ENCODE results near the gene FOXK1.

DNA sequence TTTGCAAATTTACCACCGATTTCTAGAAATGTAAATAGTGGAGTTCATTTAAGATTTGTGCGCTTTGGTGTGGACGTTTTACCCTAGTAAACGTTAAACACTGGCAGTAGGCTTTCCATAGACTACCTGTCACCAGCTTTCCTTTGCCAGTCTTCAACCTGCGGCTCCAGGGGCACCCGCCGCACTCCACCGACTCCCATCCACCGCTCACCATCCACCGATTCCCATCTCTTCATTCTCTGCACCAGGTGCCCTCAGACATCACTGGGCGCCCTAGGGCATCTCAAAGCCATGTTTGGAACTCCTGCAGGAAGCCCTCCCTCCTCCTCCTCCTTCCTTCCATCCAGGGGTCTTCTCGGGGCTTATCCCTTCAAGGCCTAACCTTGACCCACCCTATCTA, 91.9 kb downstream of the FOXK1 start:
- TF ChIP-seq, protein P1, sequence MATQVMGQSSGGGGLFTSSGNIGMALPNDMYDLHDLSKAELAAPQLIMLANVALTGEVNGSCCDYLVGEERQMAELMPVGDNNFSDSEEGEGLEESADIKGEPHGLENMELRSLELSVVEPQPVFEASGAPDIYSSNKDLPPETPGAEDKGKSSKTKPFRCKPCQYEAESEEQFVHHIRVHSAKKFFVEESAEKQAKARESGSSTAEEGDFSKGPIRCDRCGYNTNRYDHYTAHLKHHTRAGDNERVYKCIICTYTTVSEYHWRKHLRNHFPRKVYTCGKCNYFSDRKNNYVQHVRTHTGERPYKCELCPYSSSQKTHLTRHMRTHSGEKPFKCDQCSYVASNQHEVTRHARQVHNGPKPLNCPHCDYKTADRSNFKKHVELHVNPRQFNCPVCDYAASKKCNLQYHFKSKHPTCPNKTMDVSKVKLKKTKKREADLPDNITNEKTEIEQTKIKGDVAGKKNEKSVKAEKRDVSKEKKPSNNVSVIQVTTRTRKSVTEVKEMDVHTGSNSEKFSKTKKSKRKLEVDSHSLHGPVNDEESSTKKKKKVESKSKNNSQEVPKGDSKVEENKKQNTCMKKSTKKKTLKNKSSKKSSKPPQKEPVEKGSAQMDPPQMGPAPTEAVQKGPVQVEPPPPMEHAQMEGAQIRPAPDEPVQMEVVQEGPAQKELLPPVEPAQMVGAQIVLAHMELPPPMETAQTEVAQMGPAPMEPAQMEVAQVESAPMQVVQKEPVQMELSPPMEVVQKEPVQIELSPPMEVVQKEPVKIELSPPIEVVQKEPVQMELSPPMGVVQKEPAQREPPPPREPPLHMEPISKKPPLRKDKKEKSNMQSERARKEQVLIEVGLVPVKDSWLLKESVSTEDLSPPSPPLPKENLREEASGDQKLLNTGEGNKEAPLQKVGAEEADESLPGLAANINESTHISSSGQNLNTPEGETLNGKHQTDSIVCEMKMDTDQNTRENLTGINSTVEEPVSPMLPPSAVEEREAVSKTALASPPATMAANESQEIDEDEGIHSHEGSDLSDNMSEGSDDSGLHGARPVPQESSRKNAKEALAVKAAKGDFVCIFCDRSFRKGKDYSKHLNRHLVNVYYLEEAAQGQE (IDR thresholded peaks at IDR 0.05; ENCODE audit: unreplicated experiment): no peak
- TF ChIP-seq POLR2AphosphoS5 (IDR thresholded peaks at IDR 0.05; ENCODE audit: low read depth) (no peak), EZH2phosphoT487 (IDR thresholded peaks at IDR 0.05; ENCODE audit: unreplicated experiment) (no peak), CREB1 (CRISPR knock-in tag; IDR thresholded peaks at IDR 0.05; ENCODE audit: low read depth) (no peak), EZH2 (IDR thresholded peaks at IDR 0.05; ENCODE audit: low read depth, unreplicated experiment) (no peak), NANOG (IDR thresholded peaks at IDR 0.05; ENCODE audit: borderline replicate concordance) (no peak), ZNF114 (CRISPR knock-in tag; IDR thresholded peaks at IDR 0.05) (no peak), STAT1 (IDR thresholded peaks at IDR 0.05; ENCODE audit: unreplicated experiment) (no peak), JUNB (IDR thresholded peaks at IDR 0.05; ENCODE audit: unreplicated experiment) (no peak), ZNF331 (CRISPR knock-in tag; IDR thresholded peaks at IDR 0.05; ENCODE audit: low read depth) (no peak)
- TF ChIP-seq, protein P2, sequence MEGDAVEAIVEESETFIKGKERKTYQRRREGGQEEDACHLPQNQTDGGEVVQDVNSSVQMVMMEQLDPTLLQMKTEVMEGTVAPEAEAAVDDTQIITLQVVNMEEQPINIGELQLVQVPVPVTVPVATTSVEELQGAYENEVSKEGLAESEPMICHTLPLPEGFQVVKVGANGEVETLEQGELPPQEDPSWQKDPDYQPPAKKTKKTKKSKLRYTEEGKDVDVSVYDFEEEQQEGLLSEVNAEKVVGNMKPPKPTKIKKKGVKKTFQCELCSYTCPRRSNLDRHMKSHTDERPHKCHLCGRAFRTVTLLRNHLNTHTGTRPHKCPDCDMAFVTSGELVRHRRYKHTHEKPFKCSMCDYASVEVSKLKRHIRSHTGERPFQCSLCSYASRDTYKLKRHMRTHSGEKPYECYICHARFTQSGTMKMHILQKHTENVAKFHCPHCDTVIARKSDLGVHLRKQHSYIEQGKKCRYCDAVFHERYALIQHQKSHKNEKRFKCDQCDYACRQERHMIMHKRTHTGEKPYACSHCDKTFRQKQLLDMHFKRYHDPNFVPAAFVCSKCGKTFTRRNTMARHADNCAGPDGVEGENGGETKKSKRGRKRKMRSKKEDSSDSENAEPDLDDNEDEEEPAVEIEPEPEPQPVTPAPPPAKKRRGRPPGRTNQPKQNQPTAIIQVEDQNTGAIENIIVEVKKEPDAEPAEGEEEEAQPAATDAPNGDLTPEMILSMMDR (conservative IDR thresholded peaks at IDR 0.05; ENCODE audit: low read depth in 2 of 2): no peak
- TF ChIP-seq, protein P3, sequence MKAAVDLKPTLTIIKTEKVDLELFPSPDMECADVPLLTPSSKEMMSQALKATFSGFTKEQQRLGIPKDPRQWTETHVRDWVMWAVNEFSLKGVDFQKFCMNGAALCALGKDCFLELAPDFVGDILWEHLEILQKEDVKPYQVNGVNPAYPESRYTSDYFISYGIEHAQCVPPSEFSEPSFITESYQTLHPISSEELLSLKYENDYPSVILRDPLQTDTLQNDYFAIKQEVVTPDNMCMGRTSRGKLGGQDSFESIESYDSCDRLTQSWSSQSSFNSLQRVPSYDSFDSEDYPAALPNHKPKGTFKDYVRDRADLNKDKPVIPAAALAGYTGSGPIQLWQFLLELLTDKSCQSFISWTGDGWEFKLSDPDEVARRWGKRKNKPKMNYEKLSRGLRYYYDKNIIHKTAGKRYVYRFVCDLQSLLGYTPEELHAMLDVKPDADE (IDR thresholded peaks at IDR 0.05): no peak
- TF ChIP-seq, protein P4, sequence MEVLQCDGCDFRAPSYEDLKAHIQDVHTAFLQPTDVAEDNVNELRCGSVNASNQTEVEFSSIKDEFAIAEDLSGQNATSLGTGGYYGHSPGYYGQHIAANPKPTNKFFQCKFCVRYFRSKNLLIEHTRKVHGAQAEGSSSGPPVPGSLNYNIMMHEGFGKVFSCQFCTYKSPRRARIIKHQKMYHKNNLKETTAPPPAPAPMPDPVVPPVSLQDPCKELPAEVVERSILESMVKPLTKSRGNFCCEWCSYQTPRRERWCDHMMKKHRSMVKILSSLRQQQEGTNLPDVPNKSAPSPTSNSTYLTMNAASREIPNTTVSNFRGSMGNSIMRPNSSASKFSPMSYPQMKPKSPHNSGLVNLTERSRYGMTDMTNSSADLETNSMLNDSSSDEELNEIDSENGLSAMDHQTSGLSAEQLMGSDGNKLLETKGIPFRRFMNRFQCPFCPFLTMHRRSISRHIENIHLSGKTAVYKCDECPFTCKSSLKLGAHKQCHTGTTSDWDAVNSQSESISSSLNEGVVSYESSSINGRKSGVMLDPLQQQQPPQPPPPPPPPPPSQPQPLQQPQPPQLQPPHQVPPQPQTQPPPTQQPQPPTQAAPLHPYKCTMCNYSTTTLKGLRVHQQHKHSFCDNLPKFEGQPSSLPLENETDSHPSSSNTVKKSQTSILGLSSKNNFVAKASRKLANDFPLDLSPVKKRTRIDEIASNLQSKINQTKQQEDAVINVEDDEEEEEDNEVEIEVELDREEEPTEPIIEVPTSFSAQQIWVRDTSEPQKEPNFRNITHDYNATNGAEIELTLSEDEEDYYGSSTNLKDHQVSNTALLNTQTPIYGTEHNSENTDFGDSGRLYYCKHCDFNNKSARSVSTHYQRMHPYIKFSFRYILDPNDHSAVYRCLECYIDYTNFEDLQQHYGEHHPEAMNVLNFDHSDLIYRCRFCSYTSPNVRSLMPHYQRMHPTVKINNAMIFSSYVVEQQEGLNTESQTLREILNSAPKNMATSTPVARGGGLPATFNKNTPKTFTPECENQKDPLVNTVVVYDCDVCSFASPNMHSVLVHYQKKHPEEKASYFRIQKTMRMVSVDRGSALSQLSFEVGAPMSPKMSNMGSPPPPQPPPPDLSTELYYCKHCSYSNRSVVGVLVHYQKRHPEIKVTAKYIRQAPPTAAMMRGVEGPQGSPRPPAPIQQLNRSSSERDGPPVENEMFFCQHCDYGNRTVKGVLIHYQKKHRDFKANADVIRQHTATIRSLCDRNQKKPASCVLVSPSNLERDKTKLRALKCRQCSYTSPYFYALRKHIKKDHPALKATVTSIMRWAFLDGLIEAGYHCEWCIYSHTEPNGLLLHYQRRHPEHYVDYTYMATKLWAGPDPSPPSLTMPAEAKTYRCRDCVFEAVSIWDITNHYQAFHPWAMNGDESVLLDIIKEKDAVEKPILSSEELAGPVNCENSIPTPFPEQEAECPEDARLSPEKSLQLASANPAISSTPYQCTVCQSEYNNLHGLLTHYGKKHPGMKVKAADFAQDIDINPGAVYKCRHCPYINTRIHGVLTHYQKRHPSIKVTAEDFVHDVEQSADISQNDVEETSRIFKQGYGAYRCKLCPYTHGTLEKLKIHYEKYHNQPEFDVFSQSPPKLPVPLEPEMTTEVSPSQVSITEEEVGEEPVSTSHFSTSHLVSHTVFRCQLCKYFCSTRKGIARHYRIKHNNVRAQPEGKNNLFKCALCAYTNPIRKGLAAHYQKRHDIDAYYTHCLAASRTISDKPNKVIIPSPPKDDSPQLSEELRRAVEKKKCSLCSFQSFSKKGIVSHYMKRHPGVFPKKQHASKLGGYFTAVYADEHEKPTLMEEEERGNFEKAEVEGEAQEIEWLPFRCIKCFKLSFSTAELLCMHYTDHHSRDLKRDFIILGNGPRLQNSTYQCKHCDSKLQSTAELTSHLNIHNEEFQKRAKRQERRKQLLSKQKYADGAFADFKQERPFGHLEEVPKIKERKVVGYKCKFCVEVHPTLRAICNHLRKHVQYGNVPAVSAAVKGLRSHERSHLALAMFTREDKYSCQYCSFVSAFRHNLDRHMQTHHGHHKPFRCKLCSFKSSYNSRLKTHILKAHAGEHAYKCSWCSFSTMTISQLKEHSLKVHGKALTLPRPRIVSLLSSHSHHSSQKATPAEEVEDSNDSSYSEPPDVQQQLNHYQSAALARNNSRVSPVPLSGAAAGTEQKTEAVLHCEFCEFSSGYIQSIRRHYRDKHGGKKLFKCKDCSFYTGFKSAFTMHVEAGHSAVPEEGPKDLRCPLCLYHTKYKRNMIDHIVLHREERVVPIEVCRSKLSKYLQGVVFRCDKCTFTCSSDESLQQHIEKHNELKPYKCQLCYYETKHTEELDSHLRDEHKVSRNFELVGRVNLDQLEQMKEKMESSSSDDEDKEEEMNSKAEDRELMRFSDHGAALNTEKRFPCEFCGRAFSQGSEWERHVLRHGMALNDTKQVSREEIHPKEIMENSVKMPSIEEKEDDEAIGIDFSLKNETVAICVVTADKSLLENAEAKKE (CRISPR knock-in tag; IDR thresholded peaks at IDR 0.05): no peak
